ENCODE results near the gene FAM187B. TPM values are rescaled to one million over a fixed set of nuclear protein-coding genes. Genes with fewer than 3 reads are reported as not detected.

The FAM187B gene
- total and polyA plus RNA-seq, 4 donors, result 0.17 TPM; not detected in 3

- TF ChIP-seq REST (IDR thresholded peaks at IDR 0.05) (peak; percentile 82), JUND (IDR thresholded peaks at IDR 0.05) (no peak), GABPA (IDR thresholded peaks at IDR 0.05 in 1 of 2, conservative IDR thresholded peaks at IDR 0.05 in 1 of 2) (peak; percentile 50 to 80), NR2F2 (IDR thresholded peaks at IDR 0.05) (no peak), HNF4A (conservative IDR thresholded peaks at IDR 0.05) (peak in 1 of 2 donors; percentile 64)
Measured at GRCh38 chr19:35248310-35249145, 20.0 kb upstream of the FAM187B start, which contains the start of gene LSR (continued).

- H3K36me3 ChIP-seq (ENCODE audit: control insufficient read depth in 4 of 4, insufficient read depth in 3 of 4, low read depth in 1 of 4, low read length in 3 of 4), result peaks cover 0 to 7% (median 2%) of the 10 kb centered on the region in 4 donors
- H3K27me3 ChIP-seq (ENCODE audit: control insufficient read depth in 4 of 4, insufficient read depth in 4 of 4, low read length in 3 of 4), result no peaks in the 10 kb centered on the region
- no peak for TF ChIP-seq TAF1 (conservative IDR thresholded peaks at IDR 0.05)
- TF ChIP-seq SP1 (IDR thresholded peaks at IDR 0.05), result peak; percentile 68
- TF ChIP-seq ATF3 (IDR thresholded peaks at IDR 0.05), result no peak
- peak; percentile 21 for TF ChIP-seq YY1 (IDR thresholded peaks at IDR 0.05)
- TF ChIP-seq NR2F2 (IDR thresholded peaks at IDR 0.05), result peak; percentile 29
- TF ChIP-seq REST (IDR thresholded peaks at IDR 0.05), result peak; percentile 13
- TF ChIP-seq EGR1 (IDR thresholded peaks at IDR 0.05; ENCODE audit: low read depth in 2 of 2), result peak; percentile 63 to 80
- TF ChIP-seq HNF4G (IDR thresholded peaks at IDR 0.05), result no peak
- peak; percentile 21 for TF ChIP-seq ZBTB33 (IDR thresholded peaks at IDR 0.05)
- peak; percentile 10 to 30 for TF ChIP-seq HNF4A (conservative IDR thresholded peaks at IDR 0.05)
- peak; percentile 63 for TF ChIP-seq CTCF (IDR thresholded peaks at IDR 0.05; ENCODE audit: low read depth, low read length, missing input control)
- peak; percentile 41 to 74 for TF ChIP-seq GABPA (IDR thresholded peaks at IDR 0.05 in 1 of 2, conservative IDR thresholded peaks at IDR 0.05 in 1 of 2)
- TF ChIP-seq RAD21 (IDR thresholded peaks at IDR 0.05), result peak; percentile 75 to 82
- TF ChIP-seq FOXA2 (IDR thresholded peaks at IDR 0.05), result no peak
- peak; percentile 12 for TF ChIP-seq FOXA1 (IDR thresholded peaks at IDR 0.05)
- peak in 1 of 2 donors; percentile 21 for TF ChIP-seq JUND (IDR thresholded peaks at IDR 0.05)
- peak; percentile 20 to 42 for TF ChIP-seq RXRA (IDR thresholded peaks at IDR 0.05)
- TF ChIP-seq MAX (IDR thresholded peaks at IDR 0.05), result peak; percentile 88
- no peaks in the 10 kb centered on the region for H3K9me3 ChIP-seq (ENCODE audit: control insufficient read depth in 4 of 4, low read length in 3 of 4)
- H3K4me3 ChIP-seq (ENCODE audit: low read depth in 1 of 3, low read length in 3 of 3), result peak overlapping the region; percentile 60 to 97 (median 75)
- peaks cover 2 to 35% (median 24%) of the 10 kb centered on the region in 4 donors for H3K4me1 ChIP-seq (ENCODE audit: control insufficient read depth in 4 of 4, insufficient read depth in 4 of 4, low read length in 3 of 4)
- H3K9ac ChIP-seq (ENCODE audit: low read depth in 1 of 2, low read length in 2 of 2), result peak overlapping the region; percentile 35 to 40
- DNase-seq (ENCODE audit: low spot score), result peak; percentile 67
- WGBS, result 2% methylated on average over 42 of the region's 42 CpGs
- H3K27ac ChIP-seq (ENCODE audit: low read depth in 1 of 2, low read length in 2 of 2), result peak overlapping the region; percentile 97 to 99
Measured at GRCh38 chr19:35247526-35248309, 19.2 kb upstream of the FAM187B start.

Measured in liver (tissue), 9 donors.